DOHH2 (cell line): Measurements from ENCODE around the gene PRR36.
A peak's percentile ranks its signal among the peaks of the same experiment; 100 is the strongest.

Source experiments
- H3F3A ChIP-seq: fragments of 200-600 bp; sonication (generic), shearing (Covaris generic); 2 replicates; pipeline ENCODE4 v1.6.0; 2016; ENCODE audit warnings: antibody characterized with exemption, mild to moderate bottlenecking; ENCODE audit not compliant: control insufficient read depth, insufficient read depth
- H3K27ac ChIP-seq: fragments of 200-600 bp; sonication (generic); 2 replicates; pipeline ENCODE4 v1.5.1; 2014; ENCODE audit warnings: low read depth, mild to moderate bottlenecking, low read length, moderate library complexity
- H3K27me3 ChIP-seq: fragments of 200-600 bp; sonication (generic); 2 replicates; pipeline ENCODE4 v1.6.1; 2014; ENCODE audit warnings: mild to moderate bottlenecking, low read length, mixed read lengths; ENCODE audit not compliant: control insufficient read depth
- H3K36me3 ChIP-seq: fragments of 200-600 bp; sonication (generic); 2 replicates; pipeline ENCODE4 v1.6.1; 2014; ENCODE audit warnings: mild to moderate bottlenecking, low read length, moderate library complexity, mixed read lengths; ENCODE audit not compliant: control insufficient read depth
- H3K4me1 ChIP-seq: fragments of 200-600 bp; sonication (generic); 2 replicates; pipeline ENCODE4 v1.6.1; 2014; ENCODE audit warnings: mild to moderate bottlenecking, low read length, mixed read lengths; ENCODE audit not compliant: control insufficient read depth
- H3K4me2 ChIP-seq: fragments of 200-600 bp; sonication (generic); 2 replicates; pipeline ENCODE4 v1.6.0; 2014; ENCODE audit warnings: mild to moderate bottlenecking, low read length, moderate library complexity
- H3K4me3 ChIP-seq: fragments of 200-600 bp; sonication (generic); 2 replicates; pipeline ENCODE4 v1.5.1; 2014; ENCODE audit warnings: mild to moderate bottlenecking, low read length, mixed read lengths
- H3K79me2 ChIP-seq: fragments of 200-600 bp; sonication (generic); 2 replicates; pipeline ENCODE4 v1.6.1; 2014; ENCODE audit warnings: mild to moderate bottlenecking, low read length, mixed read lengths; ENCODE audit not compliant: control insufficient read depth
- H3K9me2 ChIP-seq: fragments of 200-600 bp; sonication (generic); replicated peaks from 2 replicates; pipeline ENCODE4 v1.6.1; 2014; ENCODE audit warnings: mild to moderate bottlenecking, low read length, mixed read lengths; ENCODE audit not compliant: control insufficient read depth
- H3K9me3 ChIP-seq: fragments of 200-600 bp; sonication (generic); 2 replicates; pipeline ENCODE4 v1.6.1; 2014; ENCODE audit warnings: antibody characterized with exemption, low read length, mixed read lengths; ENCODE audit not compliant: control insufficient read depth, insufficient read depth
- H4K20me1 ChIP-seq: fragments of 200-600 bp; sonication (generic); 2 replicates; pipeline ENCODE4 v1.6.0; 2014; ENCODE audit warnings: low read depth, mild to moderate bottlenecking, antibody characterized with exemption, low read length, moderate library complexity; ENCODE audit not compliant: control insufficient read depth, insufficient read depth
- EZH2phosphoT487 ChIP-seq: fragments of 200-600 bp; sonication (generic); IDR thresholded peaks from 2 replicates; pipeline ENCODE4 v1.6.1; 2017; ENCODE audit warnings: borderline replicate concordance, mild to moderate bottlenecking, antibody characterized with exemption, low read length, moderate library complexity, mixed read lengths
- TF ChIP-seq, protein P1 (sequence below): fragments of 200-600 bp; sonication (generic); IDR thresholded peaks from one replicate; pipeline ENCODE4 v1.5.1; 2014; ENCODE audit warnings: antibody characterized with exemption, mild to moderate bottlenecking, low read depth, low read length; ENCODE audit not compliant: poor library complexity, severe bottlenecking

PRR36 gene

DNA sequence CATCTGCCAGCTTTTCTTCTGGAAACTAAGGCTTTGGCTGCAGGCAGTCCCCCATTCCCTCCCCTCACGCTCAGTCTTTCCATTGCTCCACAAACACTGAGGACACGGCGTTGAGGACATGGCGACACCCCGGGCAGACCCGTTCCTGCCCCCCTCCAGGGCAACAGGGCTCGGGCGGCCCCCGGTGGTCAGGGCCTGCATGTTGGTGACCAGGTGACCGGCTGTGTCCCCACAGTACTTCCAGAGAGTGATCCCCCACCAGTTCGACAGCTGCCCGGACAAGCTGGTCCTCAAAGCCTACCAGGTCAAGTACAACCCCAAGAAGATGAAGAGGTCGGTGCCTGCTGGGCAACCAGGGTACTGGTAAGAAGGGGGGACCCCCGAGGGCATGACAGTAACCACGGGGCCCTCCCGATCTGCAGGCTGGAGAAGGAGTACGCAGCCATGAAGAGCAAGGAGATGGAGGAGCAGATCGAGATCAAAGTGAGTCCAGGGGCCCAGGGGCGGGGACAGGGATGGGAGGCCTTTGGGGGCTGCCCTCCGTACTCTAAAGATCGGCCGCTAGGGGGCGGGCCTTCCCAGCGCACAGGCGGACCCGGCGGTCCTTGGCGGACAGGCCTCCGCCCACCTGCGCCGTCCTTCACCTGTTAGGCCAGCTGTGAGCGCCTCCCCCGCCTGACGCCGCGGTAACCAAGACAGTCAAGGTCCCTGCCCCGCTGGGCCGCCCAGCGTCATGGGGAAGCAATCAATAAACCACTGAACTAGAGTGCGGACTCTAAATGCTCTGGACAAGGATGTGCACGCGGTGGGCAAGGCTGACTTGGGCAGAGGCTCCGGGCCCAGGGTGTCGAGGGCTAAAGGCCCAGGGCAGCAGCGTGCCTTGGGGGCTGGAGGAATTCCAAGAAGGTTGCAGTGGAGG, 21.1 kb downstream of the PRR36 start:
- Histone ChIP-seq H3K4me2 (no peak overlapping the region), H3K9me3 (no peaks in the 10 kb centered on the region), H3K9me2 (no peaks in the 10 kb centered on the region), H3K4me3 (no peak overlapping the region), H3F3A (no peaks in the 10 kb centered on the region), H3K27me3 (peaks cover 8% of the 10 kb centered on the region), H3K4me1 (peaks cover 6% of the 10 kb centered on the region), H3K27ac (no peak overlapping the region), H4K20me1 (no peaks in the 10 kb centered on the region), H3K36me3 (no peaks in the 10 kb centered on the region), H3K79me2 (no peaks in the 10 kb centered on the region)
- TF ChIP-seq, protein P1, sequence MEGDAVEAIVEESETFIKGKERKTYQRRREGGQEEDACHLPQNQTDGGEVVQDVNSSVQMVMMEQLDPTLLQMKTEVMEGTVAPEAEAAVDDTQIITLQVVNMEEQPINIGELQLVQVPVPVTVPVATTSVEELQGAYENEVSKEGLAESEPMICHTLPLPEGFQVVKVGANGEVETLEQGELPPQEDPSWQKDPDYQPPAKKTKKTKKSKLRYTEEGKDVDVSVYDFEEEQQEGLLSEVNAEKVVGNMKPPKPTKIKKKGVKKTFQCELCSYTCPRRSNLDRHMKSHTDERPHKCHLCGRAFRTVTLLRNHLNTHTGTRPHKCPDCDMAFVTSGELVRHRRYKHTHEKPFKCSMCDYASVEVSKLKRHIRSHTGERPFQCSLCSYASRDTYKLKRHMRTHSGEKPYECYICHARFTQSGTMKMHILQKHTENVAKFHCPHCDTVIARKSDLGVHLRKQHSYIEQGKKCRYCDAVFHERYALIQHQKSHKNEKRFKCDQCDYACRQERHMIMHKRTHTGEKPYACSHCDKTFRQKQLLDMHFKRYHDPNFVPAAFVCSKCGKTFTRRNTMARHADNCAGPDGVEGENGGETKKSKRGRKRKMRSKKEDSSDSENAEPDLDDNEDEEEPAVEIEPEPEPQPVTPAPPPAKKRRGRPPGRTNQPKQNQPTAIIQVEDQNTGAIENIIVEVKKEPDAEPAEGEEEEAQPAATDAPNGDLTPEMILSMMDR = peak; percentile 89
- TF ChIP-seq EZH2phosphoT487 = no peak

- no peaks in the 10 kb centered on the region for H3K27me3 ChIP-seq
- no peak for TF ChIP-seq EZH2phosphoT487
- TF ChIP-seq, protein P1 = no peak
- H3K27ac ChIP-seq = no peak overlapping the region
- H3K79me2 ChIP-seq = no peaks in the 10 kb centered on the region
- no peak overlapping the region for H3K4me2 ChIP-seq
- no peak overlapping the region for H3K4me3 ChIP-seq
- no peaks in the 10 kb centered on the region for H3K9me2 ChIP-seq
- no peaks in the 10 kb centered on the region for H3K36me3 ChIP-seq
- no peaks in the 10 kb centered on the region for H4K20me1 ChIP-seq
- H3K4me1 ChIP-seq = peaks cover 3% of the 10 kb centered on the region; the same call in 1 of the 2 replicates
- H3K9me3 ChIP-seq = no peaks in the 10 kb centered on the region
- H3F3A ChIP-seq = no peaks in the 10 kb centered on the region
Measured at GRCh38 chr19:7851623-7852500, 22.3 kb downstream of the PRR36 start.

DNA sequence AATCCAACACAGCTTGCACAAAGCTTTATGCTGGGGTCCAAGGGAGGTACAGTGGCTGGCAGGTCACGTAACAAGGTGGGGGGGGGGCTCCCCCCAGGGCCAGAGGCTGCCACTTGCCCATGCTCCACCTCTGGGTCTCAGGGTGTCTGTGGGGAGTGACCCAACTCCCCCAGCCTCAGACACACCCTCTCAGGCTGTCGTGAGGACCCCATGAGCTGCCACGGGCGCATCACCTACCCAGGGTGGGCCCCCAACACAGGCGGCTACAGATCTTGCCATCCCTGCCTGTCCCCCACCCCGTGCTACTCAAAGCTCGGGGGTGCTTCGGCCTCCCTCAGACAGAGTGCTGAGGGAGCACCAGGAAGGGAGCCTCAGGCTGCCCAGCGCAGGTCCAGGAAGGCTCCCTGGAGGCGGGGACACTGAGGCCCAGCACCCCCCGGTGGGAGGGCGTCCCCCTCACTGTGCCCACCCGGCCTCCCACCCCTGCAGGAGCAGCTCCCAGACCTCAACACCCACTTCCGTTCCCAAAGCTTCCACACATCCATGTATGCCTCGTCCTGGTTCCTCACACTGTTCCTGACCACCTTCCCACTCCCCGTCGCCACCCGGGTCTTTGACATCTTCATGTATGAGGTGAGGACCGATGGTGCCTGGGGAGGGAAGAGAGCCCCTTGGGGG, 23.1 kb downstream of the PRR36 start:
- Histone ChIP-seq H3F3A (no peaks in the 10 kb centered on the region), H3K4me2 (no peak overlapping the region), H4K20me1 (no peaks in the 10 kb centered on the region), H3K27me3 (no peaks in the 10 kb centered on the region), H3K36me3 (no peaks in the 10 kb centered on the region), H3K9me3 (no peaks in the 10 kb centered on the region), H3K9me2 (no peaks in the 10 kb centered on the region), H3K4me1 (peaks cover 3% of the 10 kb centered on the region; the same call in 1 of the 2 replicates), H3K79me2 (no peaks in the 10 kb centered on the region), H3K4me3 (no peak overlapping the region), H3K27ac (no peak overlapping the region)
- TF ChIP-seq, protein P1 = no peak
- no peak for TF ChIP-seq EZH2phosphoT487
